ENCODE results near the gene MEGF9.

The MEGF9 gene

DNA sequence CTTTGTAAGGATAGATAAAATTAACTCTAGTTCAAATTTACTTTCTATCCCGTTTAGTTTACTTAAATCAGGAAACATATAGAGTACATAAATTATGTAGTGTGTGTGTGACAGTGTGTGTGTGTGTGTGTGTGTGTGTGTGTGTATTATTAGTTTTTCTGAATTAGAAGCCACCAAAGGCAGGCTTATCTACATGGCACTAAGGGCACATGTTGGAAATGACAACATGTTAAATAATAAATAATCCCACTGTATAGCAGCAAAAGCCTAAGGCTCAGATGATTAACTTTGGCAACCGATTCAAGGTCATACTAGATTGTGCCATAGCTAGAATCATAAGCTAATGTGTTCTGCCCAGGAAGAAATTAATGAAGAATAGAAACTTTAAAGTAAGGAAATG is 54.6 kb downstream of the MEGF9 start:
- Histone ChIP-seq H3F3A (ENCODE audit: insufficient read depth, low read length) (no peaks in the 10 kb centered on the region), H3K4me1 (ENCODE audit: insufficient read depth, low read length, severe bottlenecking) (peaks cover 5% of the 10 kb centered on the region), H3K36me3 (ENCODE audit: insufficient read depth, low read length) (no peaks in the 10 kb centered on the region), H3K79me2 (ENCODE audit: insufficient read depth, low read length) (no peaks in the 10 kb centered on the region), H3K9me3 (ENCODE audit: low read length) (no peaks in the 10 kb centered on the region), H3K4me2 (ENCODE audit: low read length) (no peak overlapping the region), H3K27ac (ENCODE audit: low read depth, low read length, poor library complexity, severe bottlenecking) (no peak overlapping the region), H3K27me3 (ENCODE audit: insufficient read depth, low read length) (no peaks in the 10 kb centered on the region), H3K4me3 (ENCODE audit: low read depth, low read length, poor library complexity, severe bottlenecking) (no peak overlapping the region), H4K20me1 (ENCODE audit: insufficient read depth, low read length) (no peaks in the 10 kb centered on the region), H3K9ac (ENCODE audit: low read length) (no peak overlapping the region), H3K9me2 (ENCODE audit: low read depth, low read length) (no peaks in the 10 kb centered on the region), H2AFZ (ENCODE audit: low read length) (no peak overlapping the region)
- no peak for TF ChIP-seq CTCF (IDR thresholded peaks at IDR 0.05; ENCODE audit: low read length)
- no peak for TF ChIP-seq EZH2 (IDR thresholded peaks at IDR 0.05; ENCODE audit: borderline replicate concordance, low read length)

DNA sequence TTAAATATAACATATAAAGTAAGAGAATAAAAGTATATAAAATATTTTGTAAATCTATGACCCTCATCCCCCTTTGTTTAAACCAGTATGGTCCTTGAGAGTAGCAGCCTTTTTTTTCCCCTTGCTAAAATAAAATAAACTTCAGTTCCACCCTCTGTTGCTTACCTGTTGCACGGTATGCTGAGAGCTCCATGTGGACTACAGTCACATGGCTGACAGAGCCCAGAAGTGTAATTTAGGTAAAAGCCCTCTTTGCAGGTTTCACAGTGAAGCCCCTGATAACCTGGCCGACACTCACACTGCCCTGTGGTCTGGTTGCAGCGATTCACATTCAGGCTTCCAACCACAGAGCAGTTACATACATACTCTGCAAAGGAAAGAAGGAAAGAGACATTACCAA is 55.1 kb downstream of the MEGF9 start:
- Histone ChIP-seq H3K4me3 (ENCODE audit: low read depth, low read length, poor library complexity, severe bottlenecking) (no peak overlapping the region), H2AFZ (ENCODE audit: low read length) (no peak overlapping the region), H4K20me1 (ENCODE audit: insufficient read depth, low read length) (no peaks in the 10 kb centered on the region), H3K9ac (ENCODE audit: low read length) (no peak overlapping the region), H3K36me3 (ENCODE audit: insufficient read depth, low read length) (no peaks in the 10 kb centered on the region), H3K27me3 (ENCODE audit: insufficient read depth, low read length) (no peaks in the 10 kb centered on the region), H3K4me1 (ENCODE audit: insufficient read depth, low read length, severe bottlenecking) (peaks cover 5% of the 10 kb centered on the region), H3K9me3 (ENCODE audit: low read length) (no peaks in the 10 kb centered on the region), H3F3A (ENCODE audit: insufficient read depth, low read length) (no peaks in the 10 kb centered on the region), H3K4me2 (ENCODE audit: low read length) (no peak overlapping the region), H3K27ac (ENCODE audit: low read depth, low read length, poor library complexity, severe bottlenecking) (no peak overlapping the region), H3K9me2 (ENCODE audit: low read depth, low read length) (no peaks in the 10 kb centered on the region), H3K79me2 (ENCODE audit: insufficient read depth, low read length) (no peaks in the 10 kb centered on the region)
- TF ChIP-seq EZH2 (IDR thresholded peaks at IDR 0.05; ENCODE audit: borderline replicate concordance, low read length) = no peak
- TF ChIP-seq CTCF (IDR thresholded peaks at IDR 0.05; ENCODE audit: low read length) = no peak

DNA sequence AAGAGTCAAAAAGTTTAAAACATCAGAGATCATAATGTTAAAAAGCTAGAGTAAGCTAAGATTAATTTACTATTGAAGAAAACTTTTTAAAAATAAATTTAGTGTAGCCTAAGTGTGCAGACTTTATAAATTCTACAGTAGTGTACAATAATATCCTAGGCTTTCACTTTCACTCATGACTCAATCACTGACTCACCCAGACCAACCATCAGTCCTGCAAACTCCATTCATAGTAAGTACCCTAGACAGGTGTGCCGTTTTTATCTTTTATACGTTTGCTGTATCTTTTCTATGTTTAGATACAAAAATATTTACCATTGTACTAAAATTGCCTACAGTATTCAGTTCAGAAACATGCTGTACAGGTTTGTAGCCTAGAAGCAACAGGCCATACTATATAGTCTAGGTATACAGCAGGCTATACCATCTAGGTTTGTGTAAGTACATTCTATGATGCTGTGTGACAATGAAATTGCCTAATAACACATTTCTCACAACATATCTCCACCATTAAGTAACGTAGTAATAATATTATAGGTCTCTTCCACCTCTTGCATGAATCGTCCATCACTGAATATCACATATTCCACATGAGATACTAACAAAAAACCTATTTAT is 59.2 kb downstream of the MEGF9 start:
- Histone ChIP-seq H3K4me2 (ENCODE audit: low read length) (no peak overlapping the region), H3K27me3 (ENCODE audit: insufficient read depth, low read length) (no peaks in the 10 kb centered on the region), H3K9me3 (ENCODE audit: low read length) (no peaks in the 10 kb centered on the region), H3K9me2 (ENCODE audit: low read depth, low read length) (no peaks in the 10 kb centered on the region; the same call in 1 of the 2 replicates), H3K4me1 (ENCODE audit: insufficient read depth, low read length, severe bottlenecking) (no peaks in the 10 kb centered on the region), H2AFZ (ENCODE audit: low read length) (no peak overlapping the region), H3K27ac (ENCODE audit: low read depth, low read length, poor library complexity, severe bottlenecking) (no peak overlapping the region), H3F3A (ENCODE audit: insufficient read depth, low read length) (no peaks in the 10 kb centered on the region), H3K4me3 (ENCODE audit: low read depth, low read length, poor library complexity, severe bottlenecking) (no peak overlapping the region), H3K36me3 (ENCODE audit: insufficient read depth, low read length) (no peaks in the 10 kb centered on the region), H3K9ac (ENCODE audit: low read length) (no peak overlapping the region), H4K20me1 (ENCODE audit: insufficient read depth, low read length) (no peaks in the 10 kb centered on the region), H3K79me2 (ENCODE audit: insufficient read depth, low read length) (no peaks in the 10 kb centered on the region)
- TF ChIP-seq CTCF (IDR thresholded peaks at IDR 0.05; ENCODE audit: low read length) = no peak
- TF ChIP-seq EZH2 (IDR thresholded peaks at IDR 0.05; ENCODE audit: borderline replicate concordance, low read length) = no peak

Data from OCI-LY1 (cell line).